GM06990 (cell line): ENCODE results near the gene TMEM187.

ENCODE experiments used
- DNase-seq: peaks from one replicate; pipeline ENCODE4 v3.0.0-alpha.2; 2011; ENCODE audit not compliant: insufficient read length; ENCODE audit errors: extremely low read depth
- H3K27me3 ChIP-seq: replicated peaks from 2 replicates; pipeline ENCODE4 v1.6.0; 2011; ENCODE audit warnings: low read length; ENCODE audit not compliant: control insufficient read depth, insufficient read depth
- H3K36me3 ChIP-seq: 2 replicates; pipeline ENCODE4 v1.5.1; 2011; ENCODE audit warnings: low read length; ENCODE audit not compliant: control insufficient read depth, insufficient read depth
- H3K4me3 ChIP-seq: replicated peaks from 2 replicates; pipeline ENCODE4 v1.5.1; 2011; ENCODE audit warnings: low read depth, mild to moderate bottlenecking, control low read depth, low read length
- TF ChIP-seq, protein P1 (sequence below): IDR thresholded peaks from 2 replicates; pipeline ENCODE4 v1.5.1; 2011; ENCODE audit warnings: low read length, control low read depth, mild to moderate bottlenecking, inconsistent platforms; ENCODE audit not compliant: insufficient read depth, poor library complexity, severe bottlenecking

Gene TMEM187

DNA sequence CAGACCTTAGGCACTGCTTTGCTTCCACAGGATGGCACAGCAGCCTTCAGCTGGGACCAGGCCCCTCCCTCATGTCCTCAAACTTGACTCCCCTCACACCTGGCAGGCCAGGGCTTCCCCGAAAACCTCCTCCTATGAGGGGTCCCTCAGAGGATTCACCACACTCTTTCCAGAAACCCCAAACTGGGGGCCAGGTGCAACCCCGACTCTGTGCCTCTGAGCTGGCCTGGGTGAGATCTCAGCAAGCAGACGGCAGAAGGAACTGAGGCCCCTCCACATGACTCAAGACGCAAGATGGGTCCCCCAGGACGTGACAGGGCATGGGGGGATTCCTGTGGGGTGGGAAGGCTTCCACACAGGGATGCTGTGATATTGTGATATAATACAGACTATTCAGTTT is 7.1 kb upstream of the TMEM187 start:
- Histone ChIP-seq H3K4me3 (no peak overlapping the region), H3K36me3 (peaks cover 15% of the 10 kb centered on the region), H3K27me3 (no peaks in the 10 kb centered on the region)
- TF ChIP-seq, protein P1, sequence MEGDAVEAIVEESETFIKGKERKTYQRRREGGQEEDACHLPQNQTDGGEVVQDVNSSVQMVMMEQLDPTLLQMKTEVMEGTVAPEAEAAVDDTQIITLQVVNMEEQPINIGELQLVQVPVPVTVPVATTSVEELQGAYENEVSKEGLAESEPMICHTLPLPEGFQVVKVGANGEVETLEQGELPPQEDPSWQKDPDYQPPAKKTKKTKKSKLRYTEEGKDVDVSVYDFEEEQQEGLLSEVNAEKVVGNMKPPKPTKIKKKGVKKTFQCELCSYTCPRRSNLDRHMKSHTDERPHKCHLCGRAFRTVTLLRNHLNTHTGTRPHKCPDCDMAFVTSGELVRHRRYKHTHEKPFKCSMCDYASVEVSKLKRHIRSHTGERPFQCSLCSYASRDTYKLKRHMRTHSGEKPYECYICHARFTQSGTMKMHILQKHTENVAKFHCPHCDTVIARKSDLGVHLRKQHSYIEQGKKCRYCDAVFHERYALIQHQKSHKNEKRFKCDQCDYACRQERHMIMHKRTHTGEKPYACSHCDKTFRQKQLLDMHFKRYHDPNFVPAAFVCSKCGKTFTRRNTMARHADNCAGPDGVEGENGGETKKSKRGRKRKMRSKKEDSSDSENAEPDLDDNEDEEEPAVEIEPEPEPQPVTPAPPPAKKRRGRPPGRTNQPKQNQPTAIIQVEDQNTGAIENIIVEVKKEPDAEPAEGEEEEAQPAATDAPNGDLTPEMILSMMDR = no peak
- no peak for DNase-seq

GRCh38 chrX:153966283-153966688 is 6.3 kb upstream of the TMEM187 start:
- TF ChIP-seq, protein P1 = no peak
- DNase-seq = no peak
- no peaks in the 10 kb centered on the region for H3K27me3 ChIP-seq
- peaks cover 13% of the 10 kb centered on the region for H3K36me3 ChIP-seq
- H3K4me3 ChIP-seq = no peak overlapping the region

- peaks cover 9% of the 10 kb centered on the region for H3K36me3 ChIP-seq
These were observed 5.6 kb upstream of the TMEM187 start for GRCh38 chrX:153966841-153967535.

DNA sequence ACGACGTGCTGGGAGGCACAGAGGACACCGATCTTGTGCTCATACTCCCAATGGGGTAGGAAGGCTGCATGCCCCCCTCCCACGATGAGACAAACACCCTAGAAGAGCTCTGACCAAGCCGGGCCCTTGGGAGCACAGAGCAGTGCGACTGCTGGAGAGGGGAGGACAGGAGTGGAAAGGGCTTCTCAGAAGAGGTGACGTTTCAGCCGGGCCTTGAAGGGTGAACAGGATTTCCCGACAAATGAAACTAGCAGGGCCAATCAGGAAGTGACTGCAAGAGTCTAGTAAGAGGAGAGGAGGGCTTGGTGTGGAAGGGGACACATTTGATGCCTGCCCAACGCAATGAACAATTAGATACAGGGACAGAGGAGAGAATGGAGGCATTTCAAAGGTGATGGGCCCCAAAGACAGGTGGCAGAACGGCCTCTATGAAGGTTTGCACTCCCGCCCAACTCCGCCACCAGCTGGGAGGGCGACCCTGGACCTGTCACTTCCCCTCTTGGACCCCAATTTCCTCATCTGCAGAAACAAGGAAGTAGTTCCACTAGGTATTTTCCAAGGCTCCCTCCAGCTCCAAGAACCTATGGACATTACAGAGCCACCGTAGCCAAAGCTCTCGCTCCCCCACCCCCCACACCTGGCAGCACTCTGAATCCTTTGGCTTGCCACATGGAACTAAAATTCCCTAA is 4.9 kb upstream of the TMEM187 start:
- H3K4me3 ChIP-seq = peak overlapping the region; percentile 83
- peak; percentile 26 for DNase-seq
- TF ChIP-seq, protein P1 = no peak
- no peaks in the 10 kb centered on the region for H3K27me3 ChIP-seq
- peaks cover 7% of the 10 kb centered on the region for H3K36me3 ChIP-seq

More at GRCh38 chrX:153966841-153967535, 5.6 kb upstream of the TMEM187 start:
- Histone ChIP-seq H3K27me3 (no peaks in the 10 kb centered on the region), H3K4me3 (peak overlapping the region; percentile 83)
- no peak for DNase-seq
- TF ChIP-seq, protein P1 = no peak

GRCh38 chrX:153968255-153968654 is 4.3 kb upstream of the TMEM187 start:
- Histone ChIP-seq H3K27me3 (no peaks in the 10 kb centered on the region), H3K4me3 (peak overlapping the region; percentile 83), H3K36me3 (peaks cover 3% of the 10 kb centered on the region)
- DNase-seq = no peak
- TF ChIP-seq, protein P1 = no peak
